ENCODE data around the gene NDUFV3.
A peak's percentile ranks its signal among the peaks of the same experiment; 100 is the strongest.

Gene NDUFV3

DNA sequence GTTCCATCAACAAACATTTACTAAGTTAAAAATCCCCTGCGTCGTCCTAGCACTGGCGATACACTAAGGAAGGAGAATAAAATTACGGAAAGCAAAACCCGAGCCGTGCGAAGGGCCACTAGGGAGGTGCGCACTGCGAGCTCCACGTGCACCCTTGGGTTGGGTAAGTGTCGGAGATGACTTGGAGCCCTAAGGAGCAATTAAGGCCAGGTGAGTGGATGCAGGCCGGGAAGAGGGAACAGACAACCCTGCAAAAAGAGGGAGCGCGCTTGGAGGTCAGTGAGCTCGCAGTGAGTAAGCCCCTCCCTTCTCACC lies 14.5 kb upstream of the NDUFV3 start:
- DNase-seq (no peak), ATAC-seq (ENCODE audit: insufficient read depth, low read depth) (peak; percentile 20)
- H3K27me3 ChIP-seq (ENCODE audit: insufficient read depth, low read length, poor library complexity): no peaks in the 10 kb centered on the region
- H3K4me3 ChIP-seq (ENCODE audit: low read depth in 1 of 2, low read length in 2 of 2): peak overlapping the region; percentile 73 to 89
- H4K20me1 ChIP-seq (ENCODE audit: insufficient read depth, low read length): peaks cover 6% of the 10 kb centered on the region; the same call in 1 of the 2 replicates
- TF ChIP-seq, protein P1, sequence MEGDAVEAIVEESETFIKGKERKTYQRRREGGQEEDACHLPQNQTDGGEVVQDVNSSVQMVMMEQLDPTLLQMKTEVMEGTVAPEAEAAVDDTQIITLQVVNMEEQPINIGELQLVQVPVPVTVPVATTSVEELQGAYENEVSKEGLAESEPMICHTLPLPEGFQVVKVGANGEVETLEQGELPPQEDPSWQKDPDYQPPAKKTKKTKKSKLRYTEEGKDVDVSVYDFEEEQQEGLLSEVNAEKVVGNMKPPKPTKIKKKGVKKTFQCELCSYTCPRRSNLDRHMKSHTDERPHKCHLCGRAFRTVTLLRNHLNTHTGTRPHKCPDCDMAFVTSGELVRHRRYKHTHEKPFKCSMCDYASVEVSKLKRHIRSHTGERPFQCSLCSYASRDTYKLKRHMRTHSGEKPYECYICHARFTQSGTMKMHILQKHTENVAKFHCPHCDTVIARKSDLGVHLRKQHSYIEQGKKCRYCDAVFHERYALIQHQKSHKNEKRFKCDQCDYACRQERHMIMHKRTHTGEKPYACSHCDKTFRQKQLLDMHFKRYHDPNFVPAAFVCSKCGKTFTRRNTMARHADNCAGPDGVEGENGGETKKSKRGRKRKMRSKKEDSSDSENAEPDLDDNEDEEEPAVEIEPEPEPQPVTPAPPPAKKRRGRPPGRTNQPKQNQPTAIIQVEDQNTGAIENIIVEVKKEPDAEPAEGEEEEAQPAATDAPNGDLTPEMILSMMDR (IDR thresholded peaks at IDR 0.05; ENCODE audit: borderline replicate concordance, extremely low read depth, low read length, poor library complexity, severe bottlenecking): no peak
- no peak for TF ChIP-seq EZH2 (IDR thresholded peaks at IDR 0.05; ENCODE audit: borderline replicate concordance, low read depth, low read length, severe bottlenecking)
- H3K9me3 ChIP-seq (ENCODE audit: insufficient read depth, low read length, severe bottlenecking): no peaks in the 10 kb centered on the region
- peaks cover 57% of the 10 kb centered on the region for H3K79me2 ChIP-seq (ENCODE audit: insufficient read depth, low read length)
- peak overlapping the region; percentile 89 for H2AFZ ChIP-seq (ENCODE audit: low read depth, low read length)
- peaks cover 24% of the 10 kb centered on the region for H3K36me3 ChIP-seq (ENCODE audit: insufficient read depth, low read length)
- H3K4me1 ChIP-seq (ENCODE audit: insufficient read depth, low read length): peaks cover 24% of the 10 kb centered on the region
- peak overlapping the region; percentile 79 for H3K27ac ChIP-seq (ENCODE audit: low read length)
- peak overlapping the region; percentile 81 for H3K4me2 ChIP-seq (ENCODE audit: insufficient read depth, low read length)
- peak overlapping the region; percentile 82 for H3K9ac ChIP-seq (ENCODE audit: low read depth, low read length)

DNA sequence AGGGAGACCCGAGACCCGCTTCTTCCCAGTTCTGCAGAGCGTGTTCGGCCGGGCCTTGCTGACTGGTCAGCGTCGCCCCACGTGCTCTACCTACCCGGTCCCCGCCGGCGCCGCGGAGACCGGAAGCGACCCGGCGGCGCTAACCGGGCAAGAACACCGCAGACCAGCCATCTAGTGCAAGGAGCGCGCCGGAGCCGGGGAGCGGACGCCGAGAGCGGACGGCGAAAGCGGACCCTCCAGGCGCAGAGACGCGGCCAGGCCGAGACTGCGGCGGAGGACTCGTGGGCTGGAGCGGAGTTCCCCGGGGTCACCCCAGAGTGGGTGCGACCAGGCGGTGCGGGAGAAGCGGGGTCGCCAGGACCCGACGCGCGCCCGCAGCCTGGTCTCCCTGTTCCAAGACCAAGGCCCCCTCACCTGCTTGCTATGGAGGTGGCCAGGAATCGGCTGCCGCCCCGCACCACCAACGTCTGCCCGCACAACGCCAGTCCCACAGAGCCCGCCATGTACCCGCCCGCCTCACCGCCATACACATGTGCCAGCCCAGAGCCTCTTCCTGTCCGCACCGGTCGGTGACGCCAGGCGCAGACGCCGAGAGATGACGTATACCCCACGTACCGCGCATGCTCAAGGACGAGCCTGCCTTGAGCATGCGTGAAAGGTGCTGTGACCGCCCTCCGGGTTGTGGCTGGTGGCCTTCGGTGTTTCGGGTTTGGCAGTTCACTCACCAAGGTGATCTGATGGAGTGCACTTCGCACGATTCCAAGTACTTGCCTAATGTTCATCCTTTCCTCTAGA lies 13.9 kb upstream of the NDUFV3 start, which contains the start of gene WDR4:
TSS of gene WDR4 (minus strand) at position 547 of the 795 bp plus-strand sequence. CDS start at position 503, 44 bp downstream.
- Histone ChIP-seq H3K36me3 (ENCODE audit: insufficient read depth, low read length) (peaks cover 20% of the 10 kb centered on the region), H3K27me3 (ENCODE audit: insufficient read depth, low read length, poor library complexity) (no peaks in the 10 kb centered on the region), H3K79me2 (ENCODE audit: insufficient read depth, low read length) (peaks cover 54% of the 10 kb centered on the region), H3K4me1 (ENCODE audit: insufficient read depth, low read length) (peaks cover 24% of the 10 kb centered on the region), H3K4me3 (ENCODE audit: low read depth in 1 of 2, low read length in 2 of 2) (peak within 1 kb of the TSS; percentile 73 to 89), H2AFZ (ENCODE audit: low read depth, low read length) (peak within 1 kb of the TSS; percentile 91), H3K27ac (ENCODE audit: low read length) (peak within 1 kb of the TSS; percentile 79), H4K20me1 (ENCODE audit: insufficient read depth, low read length) (peaks cover 3% of the 10 kb centered on the region; the same call in 1 of the 2 replicates), H3K4me2 (ENCODE audit: insufficient read depth, low read length) (peak within 1 kb of the TSS; percentile 81), H3K9me3 (ENCODE audit: insufficient read depth, low read length, severe bottlenecking) (no peaks in the 10 kb centered on the region), H3K9ac (ENCODE audit: low read depth, low read length) (peak within 1 kb of the TSS; percentile 82)
- peak; percentile 98 for DNase-seq
- TF ChIP-seq, protein P1 (IDR thresholded peaks at IDR 0.05; ENCODE audit: borderline replicate concordance, extremely low read depth, low read length, poor library complexity, severe bottlenecking): no peak
- TF ChIP-seq EZH2 (IDR thresholded peaks at IDR 0.05; ENCODE audit: borderline replicate concordance, low read depth, low read length, severe bottlenecking): no peak
- ATAC-seq (ENCODE audit: insufficient read depth, low read depth): peak; percentile 91

DNA sequence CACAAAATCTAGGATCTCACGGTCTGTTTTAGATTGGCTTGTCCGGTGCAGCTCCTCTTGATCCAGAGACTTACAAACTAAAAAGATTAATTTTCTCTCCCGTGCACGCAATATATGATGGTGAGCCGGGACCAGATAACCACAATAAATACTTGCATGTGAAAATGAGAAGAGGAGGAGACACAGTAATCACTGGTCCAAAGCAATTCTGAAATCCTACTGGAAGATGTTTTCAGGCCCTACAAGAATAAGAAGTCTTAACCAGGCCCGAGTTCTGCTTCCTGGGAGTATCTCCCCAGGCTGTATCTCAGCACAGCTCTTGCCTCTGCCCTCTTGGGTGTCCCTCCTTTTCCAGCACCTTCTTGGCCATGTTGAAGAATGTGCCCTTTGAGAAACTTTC lies 12.8 kb upstream of the NDUFV3 start:
- no peak for TF ChIP-seq EZH2 (IDR thresholded peaks at IDR 0.05; ENCODE audit: borderline replicate concordance, low read depth, low read length, severe bottlenecking)
- TF ChIP-seq, protein P1 (IDR thresholded peaks at IDR 0.05; ENCODE audit: borderline replicate concordance, extremely low read depth, low read length, poor library complexity, severe bottlenecking): no peak
- no peak for DNase-seq
- peaks cover 12% of the 10 kb centered on the region for H3K36me3 ChIP-seq (ENCODE audit: insufficient read depth, low read length)
- H3K9ac ChIP-seq (ENCODE audit: low read depth, low read length): peak overlapping the region; percentile 82
- peak overlapping the region; percentile 81 for H3K4me2 ChIP-seq (ENCODE audit: insufficient read depth, low read length)
- peak overlapping the region; percentile 73 to 89; a peak in 3 of 4 replicates for H3K4me3 ChIP-seq (ENCODE audit: low read depth in 1 of 2, low read length in 2 of 2)
- H3K4me1 ChIP-seq (ENCODE audit: insufficient read depth, low read length): peaks cover 24% of the 10 kb centered on the region
- peak overlapping the region; percentile 79 for H3K27ac ChIP-seq (ENCODE audit: low read length)
- H2AFZ ChIP-seq (ENCODE audit: low read depth, low read length): peak overlapping the region; percentile 91
- peaks cover 3% of the 10 kb centered on the region; the same call in 1 of the 2 replicates for H4K20me1 ChIP-seq (ENCODE audit: insufficient read depth, low read length)
- ATAC-seq (ENCODE audit: insufficient read depth, low read depth): no peak
- no peaks in the 10 kb centered on the region for H3K9me3 ChIP-seq (ENCODE audit: insufficient read depth, low read length, severe bottlenecking)
- H3K79me2 ChIP-seq (ENCODE audit: insufficient read depth, low read length): peaks cover 53% of the 10 kb centered on the region
- H3K27me3 ChIP-seq (ENCODE audit: insufficient read depth, low read length, poor library complexity): no peaks in the 10 kb centered on the region
